NT2/D1 (cell line): ENCODE results near the gene HBG2.

Source experiments
- SUZ12 ChIP-seq: IDR thresholded peaks from 2 replicates; pipeline ENCODE4 v1.6.1; 2011; ENCODE audit not compliant: insufficient read length, insufficient read depth; ENCODE audit errors: extremely low read depth
- YY1 ChIP-seq: IDR thresholded peaks from 2 replicates; pipeline ENCODE4 v1.6.1; 2011; ENCODE audit not compliant: insufficient read length, insufficient read depth
- ZNF274 ChIP-seq: IDR thresholded peaks from 2 replicates; pipeline ENCODE4 v1.6.1; 2011; ENCODE audit warnings: mild to moderate bottlenecking, low read depth, low read length

DNA sequence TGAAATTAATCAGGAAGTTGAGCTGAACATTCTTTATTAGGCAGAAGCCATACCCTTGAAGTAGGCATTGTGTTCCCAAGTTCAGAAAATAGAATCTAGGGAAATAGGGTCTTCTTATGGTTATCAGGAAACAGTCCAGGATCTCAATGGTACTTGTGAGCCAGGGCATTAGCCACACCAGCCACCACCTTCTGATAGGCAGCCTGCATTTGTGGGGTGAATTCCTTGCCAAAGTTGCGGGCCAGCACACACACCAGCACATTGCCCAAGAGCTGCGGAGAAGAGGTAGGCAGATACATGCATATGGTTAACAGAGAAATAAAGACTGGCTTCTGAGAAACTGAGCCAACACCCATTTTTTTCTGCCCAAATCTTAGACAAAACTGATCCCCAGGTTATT, 21.8 kb downstream of the HBG2 start:
- TF ChIP-seq ZNF274 (no peak), YY1 (no peak), SUZ12 (no peak)
